LNCaP clone FGC (cell line): Measurements from ENCODE around the gene STYK1.

Experiments used
- DNase-seq: peaks from one replicate; pipeline ENCODE4 v3.0.0-alpha.2; 2011; ENCODE audit warnings: low read depth
- H3K4me3 ChIP-seq: 2 replicates; pipeline ENCODE4 v1.5.1; 2011; ENCODE audit warnings: mild to moderate bottlenecking, low read depth, low read length, control low read depth
- TF ChIP-seq, protein P1 (sequence below): IDR thresholded peaks from 2 replicates; pipeline ENCODE4 v1.5.1; 2012; ENCODE audit warnings: mild to moderate bottlenecking; ENCODE audit not compliant: control insufficient read depth, insufficient read depth; ENCODE audit errors: extremely low read depth

STYK1 gene

DNA sequence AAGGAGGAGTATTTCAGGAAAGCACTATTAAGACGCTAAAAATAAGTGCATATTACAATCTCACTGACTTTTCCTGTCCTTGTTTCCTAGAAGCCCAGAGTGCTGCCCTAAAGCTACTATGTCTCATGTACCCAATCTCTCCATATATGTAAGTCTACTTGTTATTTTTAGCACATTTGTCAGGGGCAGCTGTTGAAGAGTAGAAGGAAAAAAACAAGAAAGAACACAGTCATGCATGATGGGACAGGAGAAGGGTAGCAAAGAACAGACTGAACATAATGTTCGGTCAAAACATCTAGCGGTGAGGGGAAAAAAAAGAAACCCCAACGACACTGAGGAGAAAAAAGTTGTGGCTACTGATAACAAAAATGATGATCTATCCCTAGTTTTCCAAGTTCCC lies 35.0 kb upstream of the STYK1 start:
- no peak overlapping the region for H3K4me3 ChIP-seq
- no peak for DNase-seq
- TF ChIP-seq, protein P1, sequence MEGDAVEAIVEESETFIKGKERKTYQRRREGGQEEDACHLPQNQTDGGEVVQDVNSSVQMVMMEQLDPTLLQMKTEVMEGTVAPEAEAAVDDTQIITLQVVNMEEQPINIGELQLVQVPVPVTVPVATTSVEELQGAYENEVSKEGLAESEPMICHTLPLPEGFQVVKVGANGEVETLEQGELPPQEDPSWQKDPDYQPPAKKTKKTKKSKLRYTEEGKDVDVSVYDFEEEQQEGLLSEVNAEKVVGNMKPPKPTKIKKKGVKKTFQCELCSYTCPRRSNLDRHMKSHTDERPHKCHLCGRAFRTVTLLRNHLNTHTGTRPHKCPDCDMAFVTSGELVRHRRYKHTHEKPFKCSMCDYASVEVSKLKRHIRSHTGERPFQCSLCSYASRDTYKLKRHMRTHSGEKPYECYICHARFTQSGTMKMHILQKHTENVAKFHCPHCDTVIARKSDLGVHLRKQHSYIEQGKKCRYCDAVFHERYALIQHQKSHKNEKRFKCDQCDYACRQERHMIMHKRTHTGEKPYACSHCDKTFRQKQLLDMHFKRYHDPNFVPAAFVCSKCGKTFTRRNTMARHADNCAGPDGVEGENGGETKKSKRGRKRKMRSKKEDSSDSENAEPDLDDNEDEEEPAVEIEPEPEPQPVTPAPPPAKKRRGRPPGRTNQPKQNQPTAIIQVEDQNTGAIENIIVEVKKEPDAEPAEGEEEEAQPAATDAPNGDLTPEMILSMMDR: no peak

DNA sequence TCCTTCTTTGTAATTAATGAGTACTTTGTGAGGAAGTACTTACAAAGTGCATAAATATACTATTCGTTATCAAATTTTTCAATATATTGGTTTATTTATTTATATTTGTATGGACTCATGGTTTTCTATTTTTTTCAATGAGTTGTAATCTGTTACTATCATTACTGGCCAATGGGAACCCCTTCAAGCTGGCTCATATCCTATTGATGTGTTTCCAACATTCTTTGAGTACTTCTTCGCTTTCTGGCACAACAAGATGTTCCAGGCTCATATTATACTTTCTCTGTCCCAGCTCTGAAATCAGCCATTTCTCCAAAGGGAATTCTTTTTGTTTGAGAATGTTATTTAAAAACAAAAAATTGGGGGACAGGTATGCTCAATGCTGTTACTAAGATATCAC lies 31.8 kb upstream of the STYK1 start:
- DNase-seq: no peak
- TF ChIP-seq, protein P1: no peak

DNA sequence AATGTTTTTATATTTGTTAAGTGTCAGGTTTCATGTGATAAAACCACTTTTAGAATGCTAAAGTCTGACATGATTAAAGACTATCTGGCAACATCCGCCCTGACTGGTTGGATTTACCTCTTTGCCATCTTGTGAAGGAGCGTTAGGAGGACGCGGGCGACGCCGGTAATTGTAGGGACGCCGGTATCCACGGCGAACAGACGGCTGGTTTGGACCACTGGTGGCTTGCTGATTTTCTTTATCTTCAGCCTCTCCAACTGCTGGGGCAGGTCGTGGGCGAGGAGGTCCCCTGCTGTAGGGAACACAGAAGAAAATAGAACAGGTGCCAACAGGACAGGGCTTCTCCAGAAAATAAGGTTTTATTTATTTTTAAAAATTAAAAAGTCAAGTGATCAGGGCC lies 28.0 kb upstream of the STYK1 start:
- H3K4me3 ChIP-seq: no peak overlapping the region
- no peak for DNase-seq
- TF ChIP-seq, protein P1: no peak

More for the DNA sequence above, 31.8 kb upstream of the STYK1 start:
- H3K4me3 ChIP-seq: no peak overlapping the region

DNA sequence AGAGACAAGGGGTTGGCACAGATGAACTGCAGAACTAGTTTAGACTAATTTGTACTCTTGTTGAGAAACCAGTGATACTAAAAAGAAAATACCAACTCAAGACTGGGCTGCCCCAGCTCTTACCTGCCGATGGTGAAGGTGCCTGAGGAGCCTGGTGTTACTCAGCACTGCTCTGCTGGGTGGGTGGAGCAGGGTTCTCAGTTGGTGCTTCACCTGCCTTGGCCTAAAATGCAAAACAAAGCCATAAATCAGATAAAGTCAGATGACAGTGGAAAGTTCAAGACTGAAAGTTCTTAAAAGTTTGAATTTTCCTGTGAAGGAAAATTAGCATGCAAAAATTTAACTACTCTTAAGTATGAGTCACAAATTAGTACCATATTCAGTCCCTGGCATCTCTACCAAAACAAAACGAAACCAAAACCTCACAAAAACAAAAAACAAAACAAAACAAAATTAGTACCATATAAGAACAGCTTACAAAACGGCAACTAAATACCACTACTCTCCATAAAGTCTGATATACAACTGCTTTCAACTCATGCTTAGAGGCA lies 27.4 kb upstream of the STYK1 start:
- H3K4me3 ChIP-seq: no peak overlapping the region
- TF ChIP-seq, protein P1: no peak

DNA sequence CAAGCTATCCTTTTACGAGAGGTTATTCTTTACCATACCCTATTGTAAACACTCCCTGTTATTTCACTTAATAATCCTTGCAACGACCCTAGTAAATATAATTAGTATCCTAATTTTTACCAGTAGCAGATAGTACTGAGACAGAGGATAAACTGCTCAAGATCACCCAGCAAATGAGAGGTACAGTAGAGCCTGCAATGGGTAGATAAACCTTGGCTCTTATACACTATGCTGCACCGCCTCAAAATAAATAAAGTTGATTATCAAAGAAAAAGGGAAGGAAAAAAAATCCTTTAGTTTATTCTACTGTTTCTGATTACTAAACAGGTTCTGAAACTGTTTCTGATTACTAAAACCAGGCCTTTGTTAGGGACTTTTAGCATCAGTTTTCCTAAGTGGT lies 26.7 kb upstream of the STYK1 start:
- no peak for DNase-seq
- H3K4me3 ChIP-seq: no peak overlapping the region
- TF ChIP-seq, protein P1: no peak

More for the DNA sequence above, 27.4 kb upstream of the STYK1 start:
- no peak for DNase-seq

DNA sequence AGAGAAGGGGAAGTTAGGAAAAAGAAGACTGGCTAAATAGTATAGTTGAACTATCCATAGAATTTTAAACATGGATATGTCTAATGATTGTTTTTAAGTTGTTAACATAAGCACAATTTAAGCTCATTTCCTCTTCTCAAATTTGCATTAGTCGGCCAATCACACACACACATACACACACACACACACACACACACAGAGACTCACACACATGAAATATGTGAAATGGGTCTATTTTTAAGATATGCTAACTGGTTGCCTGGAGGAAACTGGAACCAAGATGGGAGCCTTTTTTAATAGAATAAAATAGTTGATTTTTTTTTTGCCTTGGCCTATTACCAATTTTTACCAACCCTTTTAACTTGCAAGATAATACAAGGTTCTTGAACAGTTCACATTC lies 24.0 kb upstream of the STYK1 start:
- TF ChIP-seq, protein P1: no peak
- H3K4me3 ChIP-seq: no peak overlapping the region
- no peak for DNase-seq

DNA sequence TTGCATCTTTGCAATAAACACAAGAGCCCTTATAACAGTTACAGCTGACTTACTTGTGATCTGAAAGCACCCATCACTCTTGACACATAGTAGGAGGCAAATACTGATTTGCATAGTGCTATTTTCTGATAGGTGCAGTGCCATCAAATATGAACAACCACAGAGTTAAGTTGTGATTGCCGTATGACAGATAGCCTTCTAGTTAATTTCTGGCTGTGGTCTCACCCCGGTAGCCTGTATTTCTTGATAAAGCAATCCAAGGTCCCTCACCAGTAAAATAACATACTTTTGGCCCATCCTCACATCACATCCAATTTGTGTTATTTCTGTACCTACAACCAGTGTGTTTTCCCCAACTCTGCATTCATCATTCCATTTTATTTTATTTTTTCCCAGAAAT lies 23.3 kb upstream of the STYK1 start:
- TF ChIP-seq, protein P1: no peak
- DNase-seq: no peak
- H3K4me3 ChIP-seq: no peak overlapping the region
